SK-N-SH (cell line): ENCODE measurements around the gene SMYD3. TPM values are rescaled to one million over a fixed set of nuclear protein-coding genes. Genes with fewer than 3 reads are reported as not detected.
"Not testable (repeated sequence)": the region's sequence is repeated elsewhere in the genome, so short reads cannot be mapped to it uniquely, and the experiment has no call there.

Experiments
- CTCF ChIA-PET: fragments of 300-600, 350-600 bp; formaldehyde crosslinking; extraction: SDS; loops from one replicate; lab custom pipeline; 2021; lab: Yijun Ruan, JAX
- POLR2A ChIA-PET: fragments of 350-600 bp; sonication (Branson Sonifier 250); formaldehyde crosslinking; extraction: SDS; loops from one replicate; lab custom pipeline; 2020; ENCODE audit warnings: antibody characterized with exemption, inconsistent platforms; lab: Yijun Ruan, JAX
- DNase-seq: peaks from one replicate; pipeline ENCODE4 v3.0.0; 2012
- H2AFZ ChIP-seq: fragments of 200-600 bp; sonication (generic); 2 replicates; pipeline ENCODE4 v1.8.1; 2016; ENCODE audit warnings: antibody characterized with exemption, mild to moderate bottlenecking, low read depth
- H3F3A ChIP-seq: fragments of 200-600 bp; sonication (generic); replicated peaks from 2 replicates; pipeline ENCODE3; 2016; ENCODE audit warnings: antibody characterized with exemption, mild to moderate bottlenecking; ENCODE audit not compliant: insufficient read depth
- H3K27ac ChIP-seq, 2 experiments: fragments of 200-500 bp in 1 of 2; fragments of 200-600 bp in 1 of 2; sonication (Bioruptor generic) in 1 of 2; sonication (generic), shearing (Covaris generic) in 1 of 2; 2 replicates each; pipeline versions ENCODE4 v1.5.1 to v1.6.1; 2014 to 2016; ENCODE audit warnings: low read depth in 2 of 2, inconsistent platforms in 1 of 2, low read length in 1 of 2, mild to moderate bottlenecking in 1 of 2, mixed read lengths in 1 of 2
- H3K27me3 ChIP-seq: fragments of 200-600 bp; sonication (generic), shearing (Covaris generic); 2 replicates; pipeline ENCODE4 v1.6.1; 2016; ENCODE audit warnings: mixed run types; ENCODE audit not compliant: insufficient read depth
- H3K36me3 ChIP-seq, 2 experiments: fragments of 200-500 bp in 1 of 2; fragments of 200-600 bp in 1 of 2; sonication (Bioruptor generic) in 1 of 2; sonication (generic) in 1 of 2; replicated peaks in 1 of 2; 2 replicates each; pipeline versions ENCODE3 to v1.5.1; 2014 to 2016; ENCODE audit warnings: low read length in 1 of 2, mild to moderate bottlenecking in 1 of 2; ENCODE audit not compliant: insufficient read depth in 2 of 2, control insufficient read depth in 1 of 2
- H3K4me1 ChIP-seq, 2 experiments: fragments of 200-500 bp in 1 of 2; fragments of 200-600 bp in 1 of 2; sonication (Bioruptor generic) in 1 of 2; sonication (generic), shearing (Covaris generic) in 1 of 2; 2 replicates each; pipeline versions ENCODE4 v1.5.1 to v1.6.1; 2014 to 2016; ENCODE audit warnings: low read depth in 1 of 2, low read length in 1 of 2, mixed run types in 1 of 2; ENCODE audit not compliant: insufficient read depth in 2 of 2, control insufficient read depth in 1 of 2
- H3K4me2 ChIP-seq: fragments of 200-600 bp; sonication (generic), shearing (Covaris generic); 2 replicates; pipeline ENCODE4 v1.6.1; 2017; ENCODE audit warnings: mixed run types
- H3K4me3 ChIP-seq, 2 experiments: fragments of 200-500 bp in 1 of 2; fragments of 200-600 bp in 1 of 2; sonication (Bioruptor generic) in 1 of 2; sonication (generic), shearing (Covaris generic) in 1 of 2; 2 replicates each; pipeline versions ENCODE4 v1.5.1 to v1.8.1; 2014 to 2016; ENCODE audit warnings: low read depth in 2 of 2, inconsistent platforms in 1 of 2, low read length in 1 of 2, mild to moderate bottlenecking in 1 of 2, mixed read lengths in 1 of 2, moderate library complexity in 1 of 2
- H3K79me2 ChIP-seq: fragments of 200-600 bp; sonication (generic); 2 replicates; pipeline ENCODE4 v1.8.1; 2017; ENCODE audit warnings: mild to moderate bottlenecking; ENCODE audit not compliant: insufficient read depth
- H3K9ac ChIP-seq: fragments of 200-600 bp; sonication (generic); 2 replicates; pipeline ENCODE4 v1.6.1; 2017; ENCODE audit warnings: mixed run types
- H3K9me2 ChIP-seq: fragments of 200-600 bp; sonication (generic); 2 replicates; pipeline ENCODE4 v1.6.1; 2017; ENCODE audit warnings: mixed run types
- H3K9me3 ChIP-seq: fragments of 200-600 bp; sonication (generic); 2 replicates; pipeline ENCODE4 v1.6.1; 2017; ENCODE audit warnings: mixed run types, mild to moderate bottlenecking, moderate library complexity
- H4K20me1 ChIP-seq: fragments of 200-600 bp; sonication (generic); 2 replicates; pipeline ENCODE4 v1.6.1; 2017; ENCODE audit warnings: mild to moderate bottlenecking, mixed run types; ENCODE audit not compliant: insufficient read depth
- CHD2 ChIP-seq: fragments of 150-350 bp; IDR thresholded peaks from 2 replicates; pipeline ENCODE4 v1.6.1; 2018; ENCODE audit warnings: low read length; ENCODE audit not compliant: partially characterized antibody
- EZH2phosphoT487 ChIP-seq: fragments of 200-600 bp; sonication (generic); IDR thresholded peaks from 2 replicates; pipeline ENCODE4 v1.6.1; 2017; ENCODE audit warnings: low read depth, mixed run types, mild to moderate bottlenecking, antibody characterized with exemption, moderate library complexity, borderline replicate concordance
- GATA2 ChIP-seq: sonication (generic); formaldehyde crosslinking; IDR thresholded peaks from 2 replicates; pipeline ENCODE4 v1.5.0; 2020; ENCODE audit warnings: mild to moderate bottlenecking, missing genetic modification reagents
- MEF2A ChIP-seq: IDR thresholded peaks from 2 replicates; pipeline ENCODE4 v1.4.0; 2012; ENCODE audit warnings: low read depth, borderline replicate concordance
- POLR2AphosphoS5 ChIP-seq: IDR thresholded peaks from 2 replicates; pipeline ENCODE4 v1.6.1; 2012; ENCODE audit warnings: low read depth, low read length
- RFX5 ChIP-seq: IDR thresholded peaks from 2 replicates; pipeline ENCODE4 v1.6.1; 2012; ENCODE audit warnings: mild to moderate bottlenecking, improper control_type of control experiment, low read length
- SIN3A ChIP-seq: IDR thresholded peaks from 2 replicates; pipeline ENCODE4 v1.6.1; 2012; ENCODE audit warnings: low read depth, mild to moderate bottlenecking, low read length, moderate library complexity, borderline replicate concordance
- TCF12 ChIP-seq: IDR thresholded peaks from 2 replicates; pipeline ENCODE4 v1.4.0; 2012
- YY1 ChIP-seq: IDR thresholded peaks from 2 replicates; pipeline ENCODE4 v1.4.0; 2012; ENCODE audit warnings: low read depth, mild to moderate bottlenecking
- WGBS: methylation state at CpG from one replicate; pipeline ENCODE4 v1.1.6; 2017; ENCODE audit warnings: low lambda C conversion rate; 5-methylcytosine and 5-hydroxymethylcytosine counted together
- polyA plus RNA-seq, 3 experiments: library from polyadenylated mRNA; depleted of rRNA; stranded (reverse); fragments of >200 nt; gene quantifications; 2 replicates each; pipeline ENCODE4 v1.2.3, GENCODE V29; 2012
- TF ChIP-seq, protein P1 (sequence below): IDR thresholded peaks from 2 replicates; pipeline ENCODE4; 2012
- TF ChIP-seq, protein P2 (sequence below): IDR thresholded peaks from 2 replicates; pipeline ENCODE4 v1.4.0; 2012; ENCODE audit warnings: low read depth, borderline replicate concordance

The SMYD3 gene
- polyA plus RNA-seq, 1 of the 3 experiments (the other 2 are of a cell fraction): 31.4 TPM

DNA sequence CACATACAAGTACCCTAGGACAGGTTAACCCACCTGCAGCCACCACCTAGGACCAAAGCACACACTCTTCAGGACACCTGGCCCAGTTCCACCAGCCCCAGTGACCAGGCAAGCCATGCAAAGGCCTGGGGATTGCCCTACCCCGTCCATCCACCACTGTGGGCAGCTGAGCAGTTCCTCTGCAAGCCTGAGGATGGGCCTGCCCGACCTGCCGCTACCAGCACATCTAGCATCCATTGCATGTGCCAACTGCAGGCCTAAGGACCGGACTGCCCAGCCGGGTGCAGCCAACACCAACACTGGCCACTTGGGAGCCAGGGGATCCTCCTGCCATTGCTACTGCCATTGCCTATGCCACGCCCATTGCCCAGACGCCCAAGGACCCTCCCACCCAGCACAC, 558.3 kb downstream of the SMYD3 start:
- Histone ChIP-seq H3K9me3 (no peaks in the 10 kb centered on the region), H3K4me3 (no peak overlapping the region), H3K27me3 (no peaks in the 10 kb centered on the region), H2AFZ (no peak overlapping the region), H3K36me3 (no peaks in the 10 kb centered on the region), H4K20me1 (no peaks in the 10 kb centered on the region), H3K27ac (no peak overlapping the region), H3K9me2 (no peaks in the 10 kb centered on the region), H3F3A (no peaks in the 10 kb centered on the region), H3K4me2 (no peak overlapping the region), H3K79me2 (no peaks in the 10 kb centered on the region), H3K9ac (no peak overlapping the region), H3K4me1 (peaks cover 4 to 6% of the 10 kb centered on the region in 2 experiments; a peak in 3 of 4 replicates)
- CTCF ChIA-PET: no interaction called here
- TF ChIP-seq, protein P1, sequence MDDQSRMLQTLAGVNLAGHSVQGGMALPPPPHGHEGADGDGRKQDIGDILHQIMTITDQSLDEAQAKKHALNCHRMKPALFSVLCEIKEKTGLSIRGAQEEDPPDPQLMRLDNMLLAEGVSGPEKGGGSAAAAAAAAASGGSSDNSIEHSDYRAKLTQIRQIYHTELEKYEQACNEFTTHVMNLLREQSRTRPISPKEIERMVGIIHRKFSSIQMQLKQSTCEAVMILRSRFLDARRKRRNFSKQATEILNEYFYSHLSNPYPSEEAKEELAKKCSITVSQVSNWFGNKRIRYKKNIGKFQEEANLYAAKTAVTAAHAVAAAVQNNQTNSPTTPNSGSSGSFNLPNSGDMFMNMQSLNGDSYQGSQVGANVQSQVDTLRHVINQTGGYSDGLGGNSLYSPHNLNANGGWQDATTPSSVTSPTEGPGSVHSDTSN: no peak
- no peak for TF ChIP-seq TCF12
- no CpG with 5 or more reads among the region's 7 CpGs for WGBS
- no peak for DNase-seq
- POLR2A ChIA-PET: no interaction called here

GRCh38 chr1:245946905-245947304, 560.2 kb downstream of the SMYD3 start:
- Histone ChIP-seq H3K4me1 (no peaks in the 10 kb centered on the region; a peak in 1 of 4 replicates), H3F3A (no peaks in the 10 kb centered on the region), H3K9ac (no peak overlapping the region), H3K4me3 (no peak overlapping the region), H3K4me2 (no peak overlapping the region), H3K9me2 (no peaks in the 10 kb centered on the region), H4K20me1 (no peaks in the 10 kb centered on the region), H3K9me3 (no peaks in the 10 kb centered on the region), H2AFZ (no peak overlapping the region)
- ChIA-PET CTCF (no interaction called here), POLR2A (no interaction called here)
- 88% methylated on average over 10 of the region's 10 CpGs for WGBS
- no peak for DNase-seq
- TF ChIP-seq RFX5 (no peak), POLR2AphosphoS5 (no peak), EZH2phosphoT487 (no peak), CHD2 (no peak), GATA2 (CRISPR knock-in tag) (no peak), YY1 (no peak), MEF2A (no peak), SIN3A (no peak)
- TF ChIP-seq, protein P2, sequence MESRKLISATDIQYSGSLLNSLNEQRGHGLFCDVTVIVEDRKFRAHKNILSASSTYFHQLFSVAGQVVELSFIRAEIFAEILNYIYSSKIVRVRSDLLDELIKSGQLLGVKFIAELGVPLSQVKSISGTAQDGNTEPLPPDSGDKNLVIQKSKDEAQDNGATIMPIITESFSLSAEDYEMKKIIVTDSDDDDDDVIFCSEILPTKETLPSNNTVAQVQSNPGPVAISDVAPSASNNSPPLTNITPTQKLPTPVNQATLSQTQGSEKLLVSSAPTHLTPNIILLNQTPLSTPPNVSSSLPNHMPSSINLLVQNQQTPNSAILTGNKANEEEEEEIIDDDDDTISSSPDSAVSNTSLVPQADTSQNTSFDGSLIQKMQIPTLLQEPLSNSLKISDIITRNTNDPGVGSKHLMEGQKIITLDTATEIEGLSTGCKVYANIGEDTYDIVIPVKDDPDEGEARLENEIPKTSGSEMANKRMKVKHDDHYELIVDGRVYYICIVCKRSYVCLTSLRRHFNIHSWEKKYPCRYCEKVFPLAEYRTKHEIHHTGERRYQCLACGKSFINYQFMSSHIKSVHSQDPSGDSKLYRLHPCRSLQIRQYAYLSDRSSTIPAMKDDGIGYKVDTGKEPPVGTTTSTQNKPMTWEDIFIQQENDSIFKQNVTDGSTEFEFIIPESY: no peak
- TF ChIP-seq, all 33 proteins: peak for 0
- no peaks in the 10 kb centered on the region for H3K79me2 ChIP-seq
- H3K27ac ChIP-seq: peak overlapping the region in 1 of 2 experiments; percentile 9; a peak in 1 of 4 replicates
- H3K36me3 ChIP-seq: no peaks in the 10 kb centered on the region
- H3K27me3 ChIP-seq: no peaks in the 10 kb centered on the region

- CTCF ChIA-PET, H3F3A ChIP-seq, H2AFZ ChIP-seq, H3K9ac ChIP-seq, H3K9me2 ChIP-seq, H3K4me2 ChIP-seq, H4K20me1 ChIP-seq, H3K27ac ChIP-seq, H3K27me3 ChIP-seq, H3K36me3 ChIP-seq, POLR2A ChIA-PET, DNase-seq, H3K4me1 ChIP-seq, H3K79me2 ChIP-seq, H3K4me3 ChIP-seq, H3K9me3 ChIP-seq: not testable (repeated sequence)
- WGBS: 86% methylated on average over 1 of the region's 1 CpG
These were observed 561.9 kb downstream of the SMYD3 start for GRCh38 chr1:245945136-245945535.
